ENCODE data around the gene IL20RA. TPM values are rescaled to one million over a fixed set of nuclear protein-coding genes. Genes with fewer than 3 reads are reported as not detected.

IL20RA gene
- polyA plus RNA-seq, 2 donors: 4.6 to 5.2 TPM

DNA sequence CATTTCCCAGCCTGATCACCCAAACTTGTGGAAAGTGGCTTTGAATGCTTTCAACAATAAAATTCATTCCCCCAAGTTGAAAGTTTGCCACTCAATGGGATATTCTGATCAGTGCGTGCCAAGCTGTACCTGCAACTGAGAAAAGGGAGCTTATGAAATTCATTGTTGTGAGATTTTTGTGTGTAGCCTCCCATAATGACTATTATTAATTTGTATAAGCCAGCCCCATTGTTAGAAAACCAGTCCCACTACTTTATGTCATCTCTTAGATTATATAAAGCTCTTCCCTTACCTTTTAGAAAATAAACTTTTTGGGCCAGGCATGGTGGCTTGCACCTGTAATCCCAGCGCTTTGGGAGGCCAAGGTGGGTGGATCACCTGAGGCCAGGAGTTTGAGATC lies 15.9 kb downstream of the IL20RA start:
- no peak overlapping the region for H3K4me3 ChIP-seq (ENCODE audit: low read depth in 1 of 2, low read length in 2 of 2)
- H3K4me1 ChIP-seq (ENCODE audit: control insufficient read depth in 2 of 2, insufficient read depth in 2 of 2, low read length in 1 of 2): peaks cover 0 to 6% of the 10 kb centered on the region in 2 donors
- H3K27me3 ChIP-seq (ENCODE audit: control insufficient read depth in 1 of 2, insufficient read depth in 2 of 2, low read length in 2 of 2): no peaks in the 10 kb centered on the region
- no peaks in the 10 kb centered on the region for H3K9me3 ChIP-seq (ENCODE audit: control insufficient read depth in 2 of 2, insufficient read depth in 1 of 2, low read depth in 1 of 2, low read length in 1 of 2)
- no peak overlapping the region for H3K27ac ChIP-seq (ENCODE audit: low read depth in 2 of 2, low read length in 1 of 2)
- no peaks in the 10 kb centered on the region for H3K36me3 ChIP-seq (ENCODE audit: control insufficient read depth in 2 of 2, insufficient read depth in 2 of 2, low read length in 1 of 2)
- WGBS, 2 donors: 32 to 39% methylated on average over 2 of the region's 2 CpGs

GRCh38 chr6:137025786-137026730 lies 18.7 kb downstream of the IL20RA start:
- WGBS, 2 donors: 53 to 62% methylated on average over 8 of the region's 8 CpGs
- Histone ChIP-seq H3K27me3 (ENCODE audit: control insufficient read depth in 1 of 2, insufficient read depth in 2 of 2, low read length in 2 of 2) (no peaks in the 10 kb centered on the region), H3K4me1 (ENCODE audit: control insufficient read depth in 2 of 2, insufficient read depth in 2 of 2, low read length in 1 of 2) (peaks cover 0 to 6% of the 10 kb centered on the region in 2 donors), H3K36me3 (ENCODE audit: control insufficient read depth in 2 of 2, insufficient read depth in 2 of 2, low read length in 1 of 2) (no peaks in the 10 kb centered on the region), H3K27ac (ENCODE audit: low read depth in 2 of 2, low read length in 1 of 2) (peak overlapping the region; percentile 86 to 92), H3K9me3 (ENCODE audit: control insufficient read depth in 2 of 2, insufficient read depth in 1 of 2, low read depth in 1 of 2, low read length in 1 of 2) (no peaks in the 10 kb centered on the region), H3K4me3 (ENCODE audit: low read depth in 1 of 2, low read length in 2 of 2) (no peak overlapping the region)

GRCh38 chr6:137024237-137024990 lies 20.4 kb downstream of the IL20RA start:
- Histone ChIP-seq H3K4me1 (ENCODE audit: control insufficient read depth in 2 of 2, insufficient read depth in 2 of 2, low read length in 1 of 2) (peaks cover 0 to 6% of the 10 kb centered on the region in 2 donors), H3K36me3 (ENCODE audit: control insufficient read depth in 2 of 2, insufficient read depth in 2 of 2, low read length in 1 of 2) (no peaks in the 10 kb centered on the region), H3K27me3 (ENCODE audit: control insufficient read depth in 1 of 2, insufficient read depth in 2 of 2, low read length in 2 of 2) (no peaks in the 10 kb centered on the region), H3K4me3 (ENCODE audit: low read depth in 1 of 2, low read length in 2 of 2) (no peak overlapping the region), H3K27ac (ENCODE audit: low read depth in 2 of 2, low read length in 1 of 2) (no peak overlapping the region), H3K9me3 (ENCODE audit: control insufficient read depth in 2 of 2, insufficient read depth in 1 of 2, low read depth in 1 of 2, low read length in 1 of 2) (no peaks in the 10 kb centered on the region)
- WGBS, 2 donors: 65 to 68% methylated on average over 3 of the region's 3 CpGs

- H3K27me3 ChIP-seq (ENCODE audit: control insufficient read depth in 1 of 2, insufficient read depth in 2 of 2, low read length in 2 of 2): no peaks in the 10 kb centered on the region
- no peaks in the 10 kb centered on the region for H3K9me3 ChIP-seq (ENCODE audit: control insufficient read depth in 2 of 2, insufficient read depth in 1 of 2, low read depth in 1 of 2, low read length in 1 of 2)
- WGBS, 2 donors: 34 to 55% methylated on average over 4 of the region's 4 CpGs
- no peak overlapping the region for H3K4me3 ChIP-seq (ENCODE audit: low read depth in 1 of 2, low read length in 2 of 2)
- H3K4me1 ChIP-seq (ENCODE audit: control insufficient read depth in 2 of 2, insufficient read depth in 2 of 2, low read length in 1 of 2): peaks cover 0 to under 1% of the 10 kb centered on the region in 2 donors
- no peaks in the 10 kb centered on the region for H3K36me3 ChIP-seq (ENCODE audit: control insufficient read depth in 2 of 2, insufficient read depth in 2 of 2, low read length in 1 of 2)
- H3K27ac ChIP-seq (ENCODE audit: low read depth in 2 of 2, low read length in 1 of 2): no peak overlapping the region
Observed at GRCh38 chr6:137020776-137021175, 24.0 kb downstream of the IL20RA start.

DNA sequence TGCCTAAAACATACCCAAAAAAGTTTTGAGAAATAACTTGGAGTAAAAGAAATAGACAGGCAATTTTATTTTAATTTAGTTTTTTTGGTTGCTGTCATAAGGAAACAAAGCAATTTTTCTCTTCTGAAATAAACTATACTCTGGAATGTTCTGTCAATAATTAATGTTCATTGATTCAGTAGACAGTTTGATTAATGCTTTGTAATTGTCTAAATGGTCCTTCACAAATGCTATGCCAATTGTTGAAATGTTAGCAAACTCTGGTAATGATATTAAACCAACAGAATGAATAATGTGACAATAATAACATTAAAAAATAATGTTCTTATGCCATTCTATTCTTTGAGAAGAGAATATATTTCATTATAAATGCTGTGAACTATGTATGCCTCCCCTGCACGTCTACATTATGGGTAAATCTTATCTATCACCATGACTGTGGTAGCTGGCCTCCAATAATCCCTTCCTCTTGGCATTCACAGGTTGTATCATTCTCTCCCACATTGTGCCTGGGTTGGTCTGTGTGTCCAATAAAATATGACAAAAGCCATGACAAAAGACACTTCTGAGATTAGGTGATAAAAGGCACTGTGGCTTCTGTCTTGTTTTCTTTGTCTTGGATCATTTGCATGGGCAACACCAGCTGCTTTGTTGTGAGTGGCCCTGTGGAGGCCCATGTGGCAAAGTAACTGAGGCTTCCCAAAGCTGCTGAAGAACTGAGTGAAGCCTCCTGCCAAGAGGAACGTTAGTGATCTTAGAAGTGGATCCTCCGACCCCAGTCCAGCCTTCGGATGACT lies 25.1 kb downstream of the IL20RA start:
- 57 to 59% methylated on average over 4 of the region's 4 CpGs for whole genome bisulfite sequencing, 2 donors
- H3K36me3 ChIP-seq (ENCODE audit: control insufficient read depth in 2 of 2, insufficient read depth in 2 of 2, low read length in 1 of 2): no peaks in the 10 kb centered on the region
- H3K9me3 ChIP-seq (ENCODE audit: control insufficient read depth in 2 of 2, insufficient read depth in 1 of 2, low read depth in 1 of 2, low read length in 1 of 2): no peaks in the 10 kb centered on the region
- no peaks in the 10 kb centered on the region for H3K4me1 ChIP-seq (ENCODE audit: control insufficient read depth in 2 of 2, insufficient read depth in 2 of 2, low read length in 1 of 2)
- H3K27me3 ChIP-seq (ENCODE audit: control insufficient read depth in 1 of 2, insufficient read depth in 2 of 2, low read length in 2 of 2): no peaks in the 10 kb centered on the region
- H3K27ac ChIP-seq (ENCODE audit: low read depth in 2 of 2, low read length in 1 of 2): no peak overlapping the region
- no peak overlapping the region for H3K4me3 ChIP-seq (ENCODE audit: low read depth in 1 of 2, low read length in 2 of 2)

- Histone ChIP-seq H3K4me1 (ENCODE audit: control insufficient read depth in 2 of 2, insufficient read depth in 2 of 2, low read length in 1 of 2) (no peaks in the 10 kb centered on the region), H3K36me3 (ENCODE audit: control insufficient read depth in 2 of 2, insufficient read depth in 2 of 2, low read length in 1 of 2) (no peaks in the 10 kb centered on the region), H3K9me3 (ENCODE audit: control insufficient read depth in 2 of 2, insufficient read depth in 1 of 2, low read depth in 1 of 2, low read length in 1 of 2) (no peaks in the 10 kb centered on the region), H3K4me3 (ENCODE audit: low read depth in 1 of 2, low read length in 2 of 2) (no peak overlapping the region), H3K27me3 (ENCODE audit: control insufficient read depth in 1 of 2, insufficient read depth in 2 of 2, low read length in 2 of 2) (no peaks in the 10 kb centered on the region), H3K27ac (ENCODE audit: low read depth in 2 of 2, low read length in 1 of 2) (no peak overlapping the region)
- 65 to 66% methylated on average over 3 of the region's 3 CpGs for WGBS, 2 donors
Observed at GRCh38 chr6:137017081-137017480, 27.7 kb downstream of the IL20RA start.

- Histone ChIP-seq H3K27ac (ENCODE audit: low read depth in 2 of 2, low read length in 1 of 2) (no peak overlapping the region), H3K4me3 (ENCODE audit: low read depth in 1 of 2, low read length in 2 of 2) (no peak overlapping the region), H3K9me3 (ENCODE audit: control insufficient read depth in 2 of 2, insufficient read depth in 1 of 2, low read depth in 1 of 2, low read length in 1 of 2) (no peaks in the 10 kb centered on the region), H3K36me3 (ENCODE audit: control insufficient read depth in 2 of 2, insufficient read depth in 2 of 2, low read length in 1 of 2) (no peaks in the 10 kb centered on the region), H3K27me3 (ENCODE audit: control insufficient read depth in 1 of 2, insufficient read depth in 2 of 2, low read length in 2 of 2) (no peaks in the 10 kb centered on the region), H3K4me1 (ENCODE audit: control insufficient read depth in 2 of 2, insufficient read depth in 2 of 2, low read length in 1 of 2) (no peaks in the 10 kb centered on the region)
- whole genome bisulfite sequencing, 2 donors: 57 to 61% methylated on average over 2 of the region's 2 CpGs
Observed at GRCh38 chr6:137016356-137016755, 28.4 kb downstream of the IL20RA start.

DNA sequence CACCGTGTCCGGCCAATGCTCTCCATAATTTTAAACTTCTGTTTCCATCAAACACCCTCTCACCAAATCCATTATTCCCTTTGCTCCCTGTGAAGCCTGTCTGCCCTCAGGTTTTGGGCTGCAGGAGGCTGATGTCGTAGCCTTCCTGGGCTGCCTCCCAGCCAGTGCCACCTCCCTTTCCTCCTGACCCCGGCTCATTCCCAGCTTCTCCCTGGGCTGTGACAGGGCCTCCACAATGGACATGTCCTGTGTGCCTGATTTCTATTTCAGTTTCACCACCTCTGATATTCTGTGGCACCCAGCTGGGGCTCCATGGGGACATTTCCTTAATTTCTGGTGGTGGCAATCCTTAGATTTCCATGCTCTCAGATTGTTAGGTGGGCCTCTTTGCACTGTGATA lies 28.8 kb downstream of the IL20RA start:
- no peaks in the 10 kb centered on the region for H3K27me3 ChIP-seq (ENCODE audit: control insufficient read depth in 1 of 2, insufficient read depth in 2 of 2, low read length in 2 of 2)
- H3K36me3 ChIP-seq (ENCODE audit: control insufficient read depth in 2 of 2, insufficient read depth in 2 of 2, low read length in 1 of 2): no peaks in the 10 kb centered on the region
- no peaks in the 10 kb centered on the region for H3K9me3 ChIP-seq (ENCODE audit: control insufficient read depth in 2 of 2, insufficient read depth in 1 of 2, low read depth in 1 of 2, low read length in 1 of 2)
- no peaks in the 10 kb centered on the region for H3K4me1 ChIP-seq (ENCODE audit: control insufficient read depth in 2 of 2, insufficient read depth in 2 of 2, low read length in 1 of 2)
- H3K27ac ChIP-seq (ENCODE audit: low read depth in 2 of 2, low read length in 1 of 2): no peak overlapping the region
- no peak overlapping the region for H3K4me3 ChIP-seq (ENCODE audit: low read depth in 1 of 2, low read length in 2 of 2)
- WGBS, 2 donors: 70 to 75% methylated on average over 4 of the region's 4 CpGs
